Activated CD8-positive, alpha-beta memory T cell treated with anti-CD3 and anti-CD28 coated beads for 36 hours (primary cell): ENCODE results near the gene CTBP1. TPM values are rescaled to one million over a fixed set of nuclear protein-coding genes. Genes with fewer than 3 reads are reported as not detected.
"Not testable (repeated sequence)": the region's sequence is repeated elsewhere in the genome, so short reads cannot be mapped to it uniquely, and the experiment has no call there.

Source experiments
- CTCF ChIA-PET: fragments of 350-600 bp; sonication (Branson Sonifier 250); formaldehyde crosslinking; loops from one replicate; lab custom pipeline; 2021; ENCODE audit warnings: antibody characterized with exemption; lab: Charles Lee
- POLR2A ChIA-PET: fragments of 350-600 bp; sonication (Branson Sonifier 250); formaldehyde crosslinking; loops from one replicate; lab custom pipeline; 2021; ENCODE audit warnings: antibody characterized with exemption; lab: Charles Lee
- total RNA-seq, 2 experiments: library from RNA; stranded (reverse); gene quantifications; one replicate each; pipeline ENCODE4 v1.2.3, GENCODE V29; 2021

The CTBP1 gene
- total RNA-seq, 2 experiments from 2014 or later, result 129 to 133 TPM

- ChIA-PET CTCF (interaction anchor here (0.7 to 0.9 kb wide), 2 partner anchors 49 to 113 kb away, joined by 3 to 4 read pairs; no protein-coding TSS in a partner anchor), POLR2A (interaction anchor here (0.6 kb wide), 1 partner anchor 116 kb away, joined by 3 read pairs; no protein-coding TSS in a partner anchor)
These were observed 4.6 kb downstream of the CTBP1 start for GRCh38 chr4:1244081-1244977.

- CTCF ChIA-PET, result interaction anchor here (0.9 kb wide), 1 partner anchor 112 kb away, joined by 4 read pairs; no protein-coding TSS in a partner anchor
- POLR2A ChIA-PET, result no interaction called here
These were observed 5.4 kb downstream of the CTBP1 start for GRCh38 chr4:1243451-1244080.

GRCh38 chr4:1242506-1243450 lies 6.2 kb downstream of the CTBP1 start:
- CTCF ChIA-PET, result no interaction called here
- POLR2A ChIA-PET, result no interaction called here

- CTCF ChIA-PET, result no interaction called here
- POLR2A ChIA-PET, result no interaction called here
These were observed 6.9 kb downstream of the CTBP1 start for GRCh38 chr4:1241936-1242505.

GRCh38 chr4:1241466-1241935 lies 7.4 kb downstream of the CTBP1 start:
- ChIA-PET POLR2A (no interaction called here), CTCF (interaction anchor here (1.4 kb wide), 1 partner anchor 388 kb away, joined by 3 read pairs; no protein-coding TSS in a partner anchor)

- POLR2A ChIA-PET, result no interaction called here
- CTCF ChIA-PET, result interaction anchor here (1.4 kb wide), 1 partner anchor 389 kb away, joined by 3 read pairs; no protein-coding TSS in a partner anchor
These were observed 8.0 kb downstream of the CTBP1 start for GRCh38 chr4:1240721-1241465.

GRCh38 chr4:1239950-1240307 lies 9.0 kb downstream of the CTBP1 start:
- POLR2A ChIA-PET, result no interaction called here
- CTCF ChIA-PET, result no interaction called here

- CTCF ChIA-PET, result no interaction called here
- POLR2A ChIA-PET, result no interaction called here
These were observed 9.6 kb downstream of the CTBP1 start for GRCh38 chr4:1239141-1239949.

GRCh38 chr4:1238676-1239000 lies 10.3 kb downstream of the CTBP1 start:
- CTCF ChIA-PET, result no interaction called here
- POLR2A ChIA-PET, result no interaction called here

- POLR2A ChIA-PET, result no interaction called here
These were observed 10.8 kb downstream of the CTBP1 start for GRCh38 chr4:1237981-1238675.

GRCh38 chr4:1237261-1237660 lies 11.7 kb downstream of the CTBP1 start:
- CTCF ChIA-PET, POLR2A ChIA-PET: not testable (repeated sequence)

More at GRCh38 chr4:1237981-1238675, 10.8 kb downstream of the CTBP1 start:
- CTCF ChIA-PET, result no interaction called here

GRCh38 chr4:1236836-1237235 lies 12.1 kb downstream of the CTBP1 start:
- POLR2A ChIA-PET, result not testable (repeated sequence)
- CTCF ChIA-PET, result interaction anchor here (1.0 kb wide), 1 partner anchor 9 kb away, joined by 3 read pairs; no protein-coding TSS in a partner anchor

- ChIA-PET CTCF (interaction anchor here (1.0 to 1.1 kb wide), 2 partner anchors 9 to 52 kb away, joined by 3 read pairs; no protein-coding TSS in a partner anchor), POLR2A (no interaction called here)
These were observed 12.8 kb downstream of the CTBP1 start for GRCh38 chr4:1236103-1236641.

- ChIA-PET POLR2A (no interaction called here), CTCF (interaction anchor here (1.0 to 1.3 kb wide), 3 partner anchors 10 to 51 kb away, joined by 3 to 4 read pairs (median 3); no protein-coding TSS in a partner anchor)
These were observed 13.4 kb downstream of the CTBP1 start for GRCh38 chr4:1235381-1236102.

- ChIA-PET POLR2A (no interaction called here), CTCF (interaction anchor here (1.1 to 1.4 kb wide), 5 partner anchors 11 to 66 kb away, joined by 3 to 4 read pairs (median 3); no protein-coding TSS in a partner anchor)
These were observed 14.1 kb downstream of the CTBP1 start for GRCh38 chr4:1234811-1235292.
